HCT116 (cell line): ENCODE data around the gene TOX2. TPM values are rescaled to one million over a fixed set of nuclear protein-coding genes. Genes with fewer than 3 reads are reported as not detected.
"Not testable (repeated sequence)": the region's sequence is repeated elsewhere in the genome, so short reads cannot be mapped to it uniquely, and the experiment has no call there.

Experiments
- ATAC-seq: fragments of 200-7000 bp; cut with Tn5 transposase; 2 replicates; pipeline ENCODE4 v1.9.1; 2020; ENCODE audit warnings: mild to moderate bottlenecking, moderate library complexity
- BruUV-seq: library from RNA; stranded (reverse); fragments of 400-500 nt; replicated peaks from 2 replicates; lab custom pipeline; 2021; lab: Mats Ljungman, UMichigan
- CTCF ChIA-PET: fragments of 300-600 bp; sonication (Branson Sonifier 250); formaldehyde crosslinking; loops from one replicate; lab custom pipeline; 2021; ENCODE audit warnings: antibody characterized with exemption; lab: Charles Lee
- POLR2A ChIA-PET: fragments of 300-600, 350-600 bp; sonication (Branson Sonifier 250); formaldehyde crosslinking; loops from one replicate; lab custom pipeline; 2021; ENCODE audit warnings: antibody characterized with exemption; lab: Charles Lee
- RAD21 ChIA-PET, 2 experiments: fragments of 300-600 bp; sonication (Branson Sonifier 250); formaldehyde crosslinking; loops; one replicate each; lab custom pipeline; 2023; ENCODE audit warnings: low total read pairs in 2 of 2; ENCODE audit not compliant: uncharacterized antibody in 2 of 2, unreplicated experiment in 2 of 2, low non-redundant PET in 1 of 2; lab: Charles Lee
- DNase-seq: peaks from one replicate; pipeline ENCODE4 v3.0.0-alpha.2; 2010; ENCODE audit warnings: low read depth, low spot score
- H2AFZ ChIP-seq: fragments of 200-600 bp; shearing (Covaris generic), sonication (generic); 2 replicates; pipeline ENCODE4 v1.6.1; 2017; ENCODE audit warnings: low read depth, mixed run types, mixed read lengths, antibody characterized with exemption, low read length; ENCODE audit not compliant: poor library complexity, severe bottlenecking
- H3K27ac ChIP-seq: 2 replicates; pipeline ENCODE4 v1.5.1; 2012; ENCODE audit warnings: low read depth, low read length
- H3K27me3 ChIP-seq: fragments of 200-600 bp; sonication (generic); 2 replicates; pipeline ENCODE4 v1.6.1; 2016; ENCODE audit warnings: mixed run types, low read length, mixed read lengths; ENCODE audit not compliant: insufficient read depth
- H3K36me3 ChIP-seq, 2 experiments: fragments of 200-500 bp in 1 of 2; fragments of 200-600 bp in 1 of 2; sonication (Bioruptor generic) in 1 of 2; sonication (generic) in 1 of 2; 2 replicates each; pipeline versions ENCODE4 v1.5.1 to v1.6.1; 2014 to 2016; ENCODE audit warnings: low read length in 2 of 2, inconsistent platforms in 1 of 2, mixed read lengths in 1 of 2, mixed run types in 1 of 2; ENCODE audit not compliant: insufficient read depth in 2 of 2, control insufficient read depth in 1 of 2
- H3K4me1 ChIP-seq, 2 experiments: fragments of 200-600 bp in 1 of 2; sonication (generic) in 1 of 2; 2 replicates each; pipeline versions ENCODE4 v1.5.1 to v1.6.1; 2012 to 2017; ENCODE audit warnings: low read length in 2 of 2, inconsistent platforms in 1 of 2, mild to moderate bottlenecking in 1 of 2, mixed read lengths in 1 of 2, mixed run types in 1 of 2, moderate library complexity in 1 of 2; ENCODE audit not compliant: insufficient read depth in 2 of 2, control insufficient read depth in 1 of 2
- H3K4me2 ChIP-seq: fragments of 200-600 bp; sonication (generic); 2 replicates; pipeline ENCODE4 v1.6.1; 2017; ENCODE audit warnings: mixed run types, low read length, mixed read lengths
- H3K4me3 ChIP-seq, 2 experiments: fragments of 200-600 bp in 1 of 2; sonication (generic) in 1 of 2; replicated peaks in 1 of 2; 2 replicates each; pipeline ENCODE4 v1.5.1; 2011 to 2016; ENCODE audit warnings: low read length in 2 of 2, control low read depth in 1 of 2, low read depth in 1 of 2, mild to moderate bottlenecking in 1 of 2, mixed read lengths in 1 of 2, mixed run types in 1 of 2
- H3K79me2 ChIP-seq: fragments of 200-600 bp; sonication (generic); 2 replicates; pipeline ENCODE4 v1.6.1; 2017; ENCODE audit warnings: mild to moderate bottlenecking, mixed run types, low read length, moderate library complexity, mixed read lengths; ENCODE audit not compliant: insufficient read depth
- H3K9ac ChIP-seq: fragments of 200-600 bp; sonication (generic); 2 replicates; pipeline ENCODE4 v1.6.1; 2016; ENCODE audit warnings: low read length, mixed read lengths
- H3K9me2 ChIP-seq: fragments of 200-600 bp; sonication (generic), shearing (Covaris generic); 2 replicates; pipeline ENCODE4 v1.6.1; 2017; ENCODE audit warnings: mixed run types, mild to moderate bottlenecking, moderate library complexity; ENCODE audit not compliant: insufficient read depth
- H3K9me3 ChIP-seq, 2 experiments: fragments of 200-500 bp in 1 of 2; fragments of 200-600 bp in 1 of 2; sonication (Bioruptor generic) in 1 of 2; sonication (generic) in 1 of 2; 2 replicates each; pipeline ENCODE4 v1.6.1; 2014 to 2017; ENCODE audit warnings: low read length in 2 of 2, mixed read lengths in 2 of 2, inconsistent platforms in 1 of 2, low read depth in 1 of 2, mild to moderate bottlenecking in 1 of 2, mixed run types in 1 of 2, moderate library complexity in 1 of 2; ENCODE audit not compliant: control insufficient read depth in 1 of 2, insufficient read depth in 1 of 2
- H4K20me1 ChIP-seq: fragments of 200-600 bp; sonication (generic), shearing (Covaris generic); 2 replicates; pipeline ENCODE4 v1.6.1; 2017; ENCODE audit warnings: mixed run types, mild to moderate bottlenecking, moderate library complexity; ENCODE audit not compliant: insufficient read depth
- CEBPB ChIP-seq: IDR thresholded peaks from 2 replicates; pipeline ENCODE4 v1.6.1; 2012; ENCODE audit warnings: low read depth
- CTCF ChIP-seq, 3 experiments: fragments of 200-600 bp in 1 of 3; sonication (generic) in 1 of 3; IDR thresholded peaks in 2 of 3; conservative IDR thresholded peaks in 1 of 3; 2 replicates each; pipeline ENCODE4 v1.5.1; 2012 to 2017; ENCODE audit warnings: low read depth in 2 of 3, low read length in 2 of 3, antibody characterized with exemption in 1 of 3, borderline replicate concordance in 1 of 3, control low read depth in 1 of 3, mild to moderate bottlenecking in 1 of 3, mixed read lengths in 1 of 3, mixed run types in 1 of 3, moderate library complexity in 1 of 3; ENCODE audit not compliant: insufficient read depth in 1 of 3
- EZH2phosphoT487 ChIP-seq: fragments of 200-600 bp; IDR thresholded peaks from 2 replicates; pipeline ENCODE4 v1.6.1; 2018; ENCODE audit warnings: antibody characterized with exemption, borderline replicate concordance
- POLR2AphosphoS5 ChIP-seq: IDR thresholded peaks from 2 replicates; pipeline ENCODE4 v1.6.1; 2011; ENCODE audit warnings: mild to moderate bottlenecking, low read depth, low read length, moderate library complexity
- ZFX ChIP-seq: fragments of 450-650 bp; IDR thresholded peaks from 2 replicates; pipeline ENCODE4 v1.6.1; 2017
- intact Hi-C: fragments of 100-400 bp; cut with micrococcal nuclease; formaldehyde crosslinking; loops from 2 replicates; pipeline ENCODE4 v1.10.0; 2022
- total RNA-seq: library from RNA; stranded (reverse); gene quantifications from one replicate; pipeline ENCODE4 v1.2.1, GENCODE V29; 2021; ENCODE audit not compliant: unreplicated experiment

TOX2 gene
- total RNA-seq, 1 experiment from 2014 or later: 39.6 TPM

- Histone ChIP-seq H2AFZ (no peak overlapping the region), H3K9me3 (no peaks in the 10 kb centered on the region), H3K27ac (no peak overlapping the region), H4K20me1 (no peaks in the 10 kb centered on the region), H3K36me3 (no peaks in the 10 kb centered on the region), H3K4me3 (no peak overlapping the region), H3K4me2 (no peak overlapping the region), H3K27me3 (no peaks in the 10 kb centered on the region), H3K9ac (no peak overlapping the region), H3K4me1 (no peaks in the 10 kb centered on the region), H3K79me2 (no peaks in the 10 kb centered on the region), H3K9me2 (no peaks in the 10 kb centered on the region)
- no TSS peak for BruUV-seq
- DNase-seq (no peak), ATAC-seq (no peak)
- CTCF ChIA-PET: no interaction called here
- intact Hi-C loops: no loop called here
- TF ChIP-seq CEBPB: no peak
- POLR2A ChIA-PET: no interaction called here
- RAD21 ChIA-PET: no interaction called here
Measured at GRCh38 chr20:44040202-44040915, 125.7 kb downstream of the TOX2 start.

GRCh38 chr20:44041001-44041400 is 126.3 kb downstream of the TOX2 start:
- Histone ChIP-seq H3K4me3 (no peak overlapping the region), H3K27me3 (no peaks in the 10 kb centered on the region), H2AFZ (no peak overlapping the region), H3K9ac (no peak overlapping the region), H3K27ac (no peak overlapping the region), H3K9me2 (no peaks in the 10 kb centered on the region), H3K4me1 (no peaks in the 10 kb centered on the region), H3K4me2 (no peak overlapping the region), H4K20me1 (no peaks in the 10 kb centered on the region), H3K9me3 (no peaks in the 10 kb centered on the region), H3K36me3 (no peaks in the 10 kb centered on the region), H3K79me2 (no peaks in the 10 kb centered on the region)
- CTCF ChIA-PET: no interaction called here
- intact Hi-C loops: no loop called here
- DNase-seq (no peak), ATAC-seq (0 out of 2 replicates have a peak, but pooled peaks have one; percentile 46)
- RAD21 ChIA-PET: no interaction called here
- BruUV-seq: no TSS peak
- POLR2A ChIA-PET: no interaction called here
- TF ChIP-seq CTCF (IDR thresholded peaks at IDR 0.05 in 2 of 3, conservative IDR thresholded peaks at IDR 0.05 in 1 of 3; ENCODE audit: borderline replicate concordance in 1 of 3, insufficient read depth in 1 of 3, low read depth in 2 of 3, low read length in 2 of 3) (peak in 2 of 3 experiments; percentile 35 to 40; a peak in 4 of 6 replicates), ZFX (no peak), POLR2AphosphoS5 (no peak), EZH2phosphoT487 (no peak)

- not testable (repeated sequence) for H3K9me2 ChIP-seq
Measured at GRCh38 chr20:44044712-44045111, 130.1 kb downstream of the TOX2 start.

More at GRCh38 chr20:44044712-44045111, 130.1 kb downstream of the TOX2 start:
- DNase-seq, RAD21 ChIA-PET, BruUV-seq, H3K4me2 ChIP-seq, H3K4me1 ChIP-seq, H3K4me3 ChIP-seq, H4K20me1 ChIP-seq, ATAC-seq, H3K9ac ChIP-seq, H3K79me2 ChIP-seq, CTCF ChIA-PET, H3K27ac ChIP-seq, H2AFZ ChIP-seq, intact Hi-C loops, H3K36me3 ChIP-seq, POLR2A ChIA-PET, H3K9me3 ChIP-seq, H3K27me3 ChIP-seq: not testable (repeated sequence)
